HepG2 (cell line): ENCODE data around the gene NOP9. TPM values are rescaled to one million over a fixed set of nuclear protein-coding genes. Genes with fewer than 3 reads are reported as not detected.

Experiments used
- GRHL1 ChIP-seq: sonication (generic); formaldehyde crosslinking; conservative IDR thresholded peaks from 2 replicates; pipeline ENCODE4 v1.8.0; 2022; ENCODE audit warnings: missing genetic modification reagents
- RERE ChIP-seq: IDR thresholded peaks from 2 replicates; pipeline ENCODE4 v1.6.1; 2016; ENCODE audit warnings: low read depth, missing genetic modification reagents, missing compliant biosample characterization
- ZNF280B ChIP-seq: sonication (generic); formaldehyde crosslinking; IDR thresholded peaks from 2 replicates; pipeline ENCODE4 v1.5.0; 2020; ENCODE audit warnings: missing genetic modification reagents, mild to moderate bottlenecking, borderline replicate concordance
- ZNF329 ChIP-seq: sonication (generic); formaldehyde crosslinking; IDR thresholded peaks from 2 replicates; pipeline ENCODE4 v1.9.0; 2021; ENCODE audit warnings: low read depth, mild to moderate bottlenecking, missing genetic modification reagents
- polyA plus RNA-seq, 8 experiments: library from polyadenylated mRNA; depleted of rRNA in 3 of 8; stranded (reverse) in 7 of 8; unstranded in 1 of 8; fragments of >200 nt; fragmentation: Illumina TruSeq in 4 of 8; extraction: Trizol in 4 of 8; gene quantifications; 2 replicates each; pipeline versions ENCODE4 v1.2.1 to v1.2.3, GENCODE V29; 2011 to 2016; ENCODE audit warnings: low read depth in 4 of 8, missing spikeins in 1 of 8, mixed read lengths in 1 of 8; ENCODE audit not compliant: insufficient read depth in 1 of 8
- total RNA-seq, 5 experiments: library from RNA; depleted of rRNA; stranded (reverse); fragments of >200 nt; fragmentation: Illumina TruSeq; extraction: Trizol; gene quantifications; 2 replicates each; pipeline ENCODE4 v1.2.3, GENCODE V29; 2016; ENCODE audit warnings: low read depth in 1 of 5

The NOP9 gene
- total and polyA plus RNA-seq, 2 of the 13 experiments (the other 11 are each of a cell fraction or from before 2014, with no cell fraction given): 24.5 to 61.6 TPM

GRCh38 chr14:24252289-24253124 lies 47.1 kb upstream of the NOP9 start (continued):
- TF ChIP-seq RERE (peak; percentile 65; the same call in 1 of the 2 replicates), ZNF280B (CRISPR knock-in tag) (peak; percentile 50), ZNF329 (peak; percentile 49; the same call in 1 of the 2 replicates), GRHL1 (CRISPR knock-in tag) (no peak)
